ENCODE data around the gene HECW1.
"Not testable (repeated sequence)": the region's sequence is repeated elsewhere in the genome, so short reads cannot be mapped to it uniquely, and the experiment has no call there.

The HECW1 gene

DNA sequence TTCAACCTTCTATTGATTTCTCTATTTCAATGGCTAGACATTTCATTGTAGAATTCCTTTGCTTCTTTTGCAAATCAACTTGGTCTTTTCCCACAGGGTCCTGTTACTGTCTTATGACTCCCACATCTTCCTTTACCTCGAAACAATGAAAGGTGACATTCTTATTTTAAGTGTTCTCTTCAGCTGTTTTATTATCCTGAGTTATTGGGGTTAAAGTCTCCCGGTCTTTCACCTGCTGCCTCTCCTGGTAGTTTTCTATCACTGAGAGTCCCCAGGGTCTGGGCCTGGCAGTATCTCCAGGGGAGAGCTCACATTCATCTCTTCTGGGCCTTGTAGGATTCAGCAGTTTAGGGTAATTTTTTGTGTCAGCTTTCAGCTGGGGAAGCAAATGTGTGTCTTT, 95.8 kb downstream of the HECW1 start:
- peaks cover 8% of the 10 kb centered on the region for H3K4me1 Mint-ChIP-seq

GRCh38 chr7:43210539-43210938, 98.1 kb downstream of the HECW1 start:
- H3K27me3 Mint-ChIP-seq (ENCODE audit: low read depth, poor library complexity); H3K36me3 Mint-ChIP-seq (ENCODE audit: low read depth); H3K4me3 Mint-ChIP-seq; H3K4me1 Mint-ChIP-seq; DNase-seq; H3K9me3 Mint-ChIP-seq; H3K27ac Mint-ChIP-seq: not testable (repeated sequence)

More for the DNA sequence above, 95.8 kb downstream of the HECW1 start:
- H3K36me3 Mint-ChIP-seq (ENCODE audit: low read depth) = no peaks in the 10 kb centered on the region
- no peak overlapping the region for H3K27ac Mint-ChIP-seq
- no peak overlapping the region for H3K4me3 Mint-ChIP-seq
- H3K9me3 Mint-ChIP-seq = no peaks in the 10 kb centered on the region
- H3K27me3 Mint-ChIP-seq (ENCODE audit: low read depth, poor library complexity) = peaks cover 7% of the 10 kb centered on the region
- DNase-seq = no peak
- no peak for TF ChIP-seq CTCF (IDR thresholded peaks at IDR 0.05)

- Mint-ChIP-seq H3K27me3 (ENCODE audit: low read depth, poor library complexity) (peaks cover 7% of the 10 kb centered on the region), H3K4me1 (peaks cover 3% of the 10 kb centered on the region), H3K9me3 (no peaks in the 10 kb centered on the region), H3K27ac (no peak overlapping the region), H3K36me3 (ENCODE audit: low read depth) (no peaks in the 10 kb centered on the region), H3K4me3 (no peak overlapping the region)
- no peak for DNase-seq
- no peak for TF ChIP-seq CTCF (IDR thresholded peaks at IDR 0.05)
Measured at GRCh38 chr7:43211286-43211685, 98.8 kb downstream of the HECW1 start.

- H3K9me3 Mint-ChIP-seq = no peaks in the 10 kb centered on the region
- no peak for TF ChIP-seq CTCF (IDR thresholded peaks at IDR 0.05)
- no peak overlapping the region for H3K4me3 Mint-ChIP-seq
- H3K27me3 Mint-ChIP-seq (ENCODE audit: low read depth, poor library complexity) = peaks cover 7% of the 10 kb centered on the region
- no peak for DNase-seq
- H3K4me1 Mint-ChIP-seq = no peaks in the 10 kb centered on the region
- no peaks in the 10 kb centered on the region for H3K36me3 Mint-ChIP-seq (ENCODE audit: low read depth)
- no peak overlapping the region for H3K27ac Mint-ChIP-seq
Measured at GRCh38 chr7:43211693-43212092, 99.2 kb downstream of the HECW1 start.

GRCh38 chr7:43212921-43213320, 100.5 kb downstream of the HECW1 start:
- Mint-ChIP-seq H3K9me3 (no peaks in the 10 kb centered on the region), H3K27me3 (ENCODE audit: low read depth, poor library complexity) (peaks cover 9% of the 10 kb centered on the region), H3K4me3 (no peak overlapping the region), H3K4me1 (no peaks in the 10 kb centered on the region), H3K27ac (no peak overlapping the region), H3K36me3 (ENCODE audit: low read depth) (no peaks in the 10 kb centered on the region)
- no peak for TF ChIP-seq CTCF (IDR thresholded peaks at IDR 0.05)
- no peak for DNase-seq

DNA sequence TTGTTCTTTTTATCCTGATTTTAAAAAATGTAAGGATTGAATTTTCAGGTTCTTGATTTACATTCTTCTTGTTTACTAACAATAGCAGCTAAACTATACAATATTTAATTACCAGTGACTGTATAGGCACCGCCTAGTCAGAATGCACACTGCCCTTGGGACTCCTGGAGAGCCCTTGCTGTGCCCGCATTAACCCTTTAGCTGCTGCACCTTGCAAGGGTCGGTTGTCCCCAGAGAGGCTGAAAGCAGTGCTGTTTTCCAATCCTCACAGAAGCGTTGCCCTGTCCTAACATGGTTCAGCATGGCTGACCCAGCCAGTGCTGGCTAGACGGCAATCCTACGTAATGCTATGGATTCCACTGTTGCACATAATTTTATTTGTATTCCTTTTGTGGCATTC, 102.6 kb downstream of the HECW1 start:
- no peaks in the 10 kb centered on the region for H3K4me1 Mint-ChIP-seq
- H3K36me3 Mint-ChIP-seq (ENCODE audit: low read depth) = no peaks in the 10 kb centered on the region
- H3K4me3 Mint-ChIP-seq = no peak overlapping the region
- no peak for DNase-seq
- peaks cover 7% of the 10 kb centered on the region for H3K27me3 Mint-ChIP-seq (ENCODE audit: low read depth, poor library complexity)
- peaks cover 12% of the 10 kb centered on the region for H3K9me3 Mint-ChIP-seq
- TF ChIP-seq CTCF (IDR thresholded peaks at IDR 0.05) = no peak
- H3K27ac Mint-ChIP-seq = no peak overlapping the region
